NCI-H69 (cell line): ENCODE measurements around the gene ANO1.

ENCODE experiments used
- DNase-seq: peaks from one replicate; lab custom pipeline; 2025; lab: John Stamatoyannopoulos, UW

Gene ANO1

DNA sequence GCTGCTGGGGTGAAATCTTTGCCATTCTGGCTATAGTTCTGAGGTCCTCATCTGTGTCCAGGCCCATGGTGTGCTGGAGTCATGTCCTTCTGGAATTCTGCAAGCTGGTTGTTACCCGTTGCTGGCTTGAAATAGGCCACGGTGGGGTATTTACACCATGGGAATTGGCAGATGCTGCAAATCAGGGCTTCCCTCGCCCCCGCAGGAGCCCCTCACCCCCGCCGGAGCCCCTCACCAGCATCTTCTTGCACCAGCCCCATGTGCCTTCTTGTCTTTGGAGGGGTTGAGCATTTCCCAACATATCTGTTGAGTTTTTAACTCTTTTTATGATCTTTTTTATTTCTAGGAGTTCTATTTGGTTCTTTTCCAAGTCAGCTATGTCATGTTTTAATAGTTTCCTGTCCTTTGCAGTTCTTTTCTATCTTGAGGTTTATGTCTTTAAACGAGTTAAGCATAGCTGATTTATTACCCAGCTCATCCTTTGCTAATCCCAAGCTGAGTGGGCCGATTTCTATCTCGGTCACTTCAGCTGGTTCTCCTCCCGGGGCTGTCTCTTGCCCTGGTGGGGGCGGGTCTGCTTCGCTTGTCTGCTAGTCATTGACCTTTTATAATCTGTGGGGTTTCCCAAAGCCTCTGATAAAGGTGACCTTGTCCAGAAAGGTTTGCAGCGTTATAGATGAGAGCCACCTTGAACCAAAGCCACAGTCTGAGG is 17.6 kb downstream of the ANO1 start:
- DNase-seq, result no peak

DNA sequence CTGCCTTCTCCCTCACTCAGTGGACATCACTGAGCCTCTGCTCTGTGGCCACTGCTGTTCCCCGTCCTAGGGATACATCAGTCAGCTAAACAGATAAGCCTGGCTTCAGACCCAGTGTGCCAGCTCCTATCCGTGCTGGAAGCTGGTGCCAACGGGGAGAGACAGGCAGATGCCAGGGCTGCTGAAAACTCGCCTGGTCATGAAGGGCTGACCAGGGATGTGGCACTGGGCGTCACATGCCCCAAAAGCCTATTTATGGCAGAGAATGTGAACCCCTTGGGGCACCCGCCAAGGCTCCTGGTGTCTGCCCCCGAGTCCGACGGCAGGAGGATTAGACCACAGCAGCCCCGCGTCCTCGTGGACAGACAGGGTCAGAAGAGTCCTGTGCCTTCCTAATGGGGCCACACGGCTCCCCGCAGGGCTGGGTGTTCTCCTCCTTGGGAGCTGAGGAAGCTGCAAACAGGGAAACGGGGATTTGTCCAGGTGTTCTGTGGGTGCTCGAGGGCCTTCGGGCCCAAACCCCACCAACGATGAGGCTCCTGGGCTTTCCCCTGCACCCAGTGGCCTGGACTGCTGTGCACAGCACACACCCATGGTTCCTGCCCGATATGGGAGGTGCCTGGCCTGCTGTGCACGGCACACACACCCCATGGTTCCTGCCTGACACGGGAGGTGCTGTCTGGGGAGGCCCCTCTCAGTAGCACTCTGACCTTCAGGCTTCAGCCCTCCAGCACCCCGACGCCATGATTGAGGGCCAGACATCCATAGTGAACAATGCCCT is 19.9 kb downstream of the ANO1 start:
- no peak for DNase-seq

DNA sequence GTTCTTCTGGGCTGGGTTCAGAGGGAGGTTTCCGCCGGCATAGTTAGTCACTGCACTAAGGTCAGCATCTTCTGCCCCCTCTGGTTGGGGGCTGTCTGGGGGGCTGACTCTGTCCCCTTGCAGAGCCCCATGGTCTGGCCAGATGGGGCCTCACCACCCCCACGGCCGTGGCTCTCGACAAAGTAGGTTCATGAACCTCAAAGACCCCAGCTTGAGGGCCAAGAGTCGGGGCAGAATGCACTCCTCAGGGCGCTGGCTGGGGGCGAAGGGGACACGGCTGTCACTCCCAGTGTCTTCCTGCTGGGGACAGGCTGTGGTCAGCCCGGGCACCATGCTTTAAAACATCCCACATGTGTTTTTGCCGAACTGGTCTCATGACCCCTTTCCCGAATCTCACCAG is 20.8 kb downstream of the ANO1 start:
- no peak for DNase-seq

DNA sequence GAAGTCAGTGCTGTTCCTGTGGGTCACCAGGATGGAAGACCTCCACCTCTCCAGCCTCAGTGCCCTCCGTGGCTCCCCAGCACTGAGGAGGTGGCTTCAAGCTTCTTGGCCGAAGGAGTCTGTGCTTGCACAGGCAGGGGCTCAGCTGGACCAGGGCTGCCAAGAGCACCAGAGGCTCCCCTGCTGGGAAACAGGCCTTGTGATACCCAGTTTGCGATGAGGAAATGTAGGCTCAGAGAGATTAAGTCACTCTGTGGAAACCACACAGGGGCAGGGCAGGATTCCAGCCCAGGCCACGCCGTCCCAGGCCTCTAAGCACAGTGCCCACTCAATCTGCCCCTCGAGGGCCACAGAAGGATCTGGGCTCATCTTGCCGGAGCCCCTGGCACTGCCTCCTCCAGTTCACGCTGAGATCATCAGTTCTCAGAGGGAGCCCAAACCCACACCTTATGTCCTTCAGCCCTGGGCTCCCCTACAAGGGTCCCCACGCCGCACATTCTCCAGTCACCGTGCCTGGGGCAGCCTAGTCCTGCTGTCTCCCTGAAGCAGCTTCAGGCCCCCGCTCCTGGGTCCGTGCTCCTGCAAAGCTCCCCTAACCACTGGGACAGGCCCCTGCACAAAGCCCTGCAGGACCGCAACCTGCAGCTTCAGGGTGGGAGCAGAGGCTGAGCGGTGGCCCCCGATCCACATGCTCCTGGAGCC is 21.6 kb downstream of the ANO1 start:
- DNase-seq, result no peak

DNA sequence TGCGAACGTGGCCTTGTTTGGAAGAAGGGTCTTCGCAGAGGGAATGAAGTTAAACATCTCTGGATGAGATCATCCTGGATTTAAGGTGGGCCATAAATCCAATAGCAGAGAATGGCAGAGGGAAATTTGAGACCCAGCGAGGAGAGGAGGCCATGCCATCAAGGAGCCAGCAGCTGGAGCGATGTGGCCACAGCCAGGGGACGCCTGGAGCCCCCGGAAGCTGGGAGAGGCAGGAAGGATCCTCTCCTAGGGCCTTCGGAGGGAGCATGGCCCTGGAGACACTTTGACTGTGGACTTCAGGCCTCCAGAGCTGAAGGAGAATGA is 22.1 kb downstream of the ANO1 start:
- DNase-seq, result no peak

DNA sequence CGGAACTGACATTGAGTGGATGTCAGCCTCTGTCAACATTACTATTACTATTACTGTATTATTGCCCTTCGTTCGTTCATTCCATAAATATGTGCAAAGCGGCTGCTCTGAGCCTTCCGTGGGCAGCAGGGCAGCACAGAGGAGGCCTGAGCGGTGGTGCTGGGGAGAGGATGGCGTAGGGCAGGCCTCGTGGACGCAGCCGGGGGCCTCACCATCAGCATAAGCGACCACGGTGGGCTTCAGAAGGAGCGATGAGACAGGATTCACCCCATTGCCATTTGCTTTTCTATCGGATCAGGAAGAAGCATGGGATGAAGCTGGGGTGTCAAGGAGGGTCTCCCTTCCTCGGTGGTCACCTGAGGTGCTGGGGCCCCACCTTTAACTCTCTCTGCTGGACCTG is 22.7 kb downstream of the ANO1 start:
- DNase-seq, result no peak

DNA sequence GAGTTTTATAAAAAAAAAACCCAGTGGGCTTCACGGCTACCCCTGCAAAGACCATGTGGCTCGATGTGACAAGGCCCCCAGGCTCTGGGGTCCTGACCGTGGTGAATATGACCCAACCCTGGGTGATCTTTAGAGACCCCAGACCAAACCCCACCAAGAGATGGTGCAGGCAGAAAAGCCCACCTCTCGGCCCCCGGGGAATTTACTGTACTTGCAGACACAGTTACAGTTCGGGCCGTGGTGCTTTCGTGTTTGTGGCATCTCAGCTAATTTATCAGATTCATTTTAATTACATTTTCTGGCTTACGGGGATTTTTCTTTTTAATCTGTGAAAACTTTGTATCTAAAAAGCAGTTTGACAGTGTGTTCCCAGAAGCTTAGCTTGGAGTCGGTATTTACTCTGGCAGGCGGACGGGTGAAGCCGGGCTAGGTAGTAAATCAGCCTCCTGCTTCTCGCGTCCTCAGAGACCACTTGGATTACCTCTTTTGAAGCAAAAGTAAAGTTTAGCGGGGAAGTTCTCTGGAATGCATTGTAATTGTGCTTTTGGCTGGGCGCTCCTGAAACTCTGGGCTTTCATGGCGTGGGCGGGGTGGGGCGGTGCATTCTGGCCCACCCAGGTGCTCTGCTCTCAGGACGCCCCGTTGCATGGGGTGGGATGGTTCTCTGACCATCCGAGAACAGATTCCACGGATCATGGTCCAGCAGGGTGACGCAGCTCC is 25.3 kb downstream of the ANO1 start:
- DNase-seq, result no peak

DNA sequence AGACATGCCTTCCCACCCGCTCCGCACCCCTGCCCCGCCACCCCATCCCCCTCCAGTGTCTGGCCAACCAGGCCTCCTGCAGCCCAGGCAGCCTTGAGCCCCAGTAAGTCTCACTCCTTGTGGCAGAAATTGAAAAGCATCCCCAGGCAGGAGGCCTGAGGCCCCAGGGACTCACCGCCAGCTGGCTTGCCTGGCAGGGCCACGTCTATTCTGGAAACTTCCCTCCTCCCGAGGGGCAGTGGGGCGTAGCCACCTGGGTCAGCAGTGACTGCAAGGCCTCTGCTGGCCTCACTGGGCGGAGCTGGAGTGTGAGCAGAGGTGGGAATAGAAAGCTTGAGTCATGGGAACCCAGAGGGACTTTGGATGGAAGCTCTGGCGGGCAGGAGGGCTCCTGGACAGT is 26.3 kb downstream of the ANO1 start:
- peak; percentile 54 for DNase-seq

DNA sequence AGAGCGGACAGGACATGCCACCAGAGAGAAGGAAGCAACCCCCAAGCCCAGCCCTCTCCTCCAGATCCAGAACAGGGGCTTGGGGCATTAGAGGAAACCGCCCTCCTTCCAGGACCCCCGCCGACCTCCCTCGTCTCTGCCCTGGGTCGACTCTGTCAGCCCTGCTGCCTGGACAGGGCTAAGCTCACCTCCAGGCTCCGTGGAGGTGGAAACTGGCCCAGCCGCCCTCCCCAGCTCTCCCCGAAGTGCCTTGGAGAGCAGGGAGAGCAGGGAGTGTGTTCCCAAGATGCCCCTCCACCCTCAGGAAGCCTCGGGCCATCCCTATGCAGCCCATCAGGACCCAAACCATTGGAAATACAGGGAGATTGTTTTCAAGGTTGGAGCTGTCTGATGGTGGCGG is 26.8 kb downstream of the ANO1 start:
- no peak for DNase-seq

DNA sequence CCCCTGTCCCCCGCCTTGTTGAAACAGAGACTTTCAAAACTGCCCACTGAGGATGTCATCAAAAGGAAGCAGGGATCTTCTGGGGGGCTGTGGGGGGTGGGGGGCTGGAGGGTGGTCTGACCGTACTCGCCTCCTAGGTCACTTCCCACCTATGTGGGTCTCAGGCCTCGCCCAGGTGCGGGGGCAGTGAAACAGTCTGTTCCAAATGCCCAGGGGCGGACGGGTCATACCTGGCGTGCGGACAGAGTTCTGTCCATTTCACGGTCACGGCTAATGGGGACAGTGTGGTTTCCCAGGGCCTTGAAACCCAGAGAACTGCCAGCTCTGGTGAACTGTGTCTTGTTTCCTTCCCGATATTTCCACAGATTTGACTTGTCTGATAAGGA is 27.2 kb downstream of the ANO1 start:
- no peak for DNase-seq

DNA sequence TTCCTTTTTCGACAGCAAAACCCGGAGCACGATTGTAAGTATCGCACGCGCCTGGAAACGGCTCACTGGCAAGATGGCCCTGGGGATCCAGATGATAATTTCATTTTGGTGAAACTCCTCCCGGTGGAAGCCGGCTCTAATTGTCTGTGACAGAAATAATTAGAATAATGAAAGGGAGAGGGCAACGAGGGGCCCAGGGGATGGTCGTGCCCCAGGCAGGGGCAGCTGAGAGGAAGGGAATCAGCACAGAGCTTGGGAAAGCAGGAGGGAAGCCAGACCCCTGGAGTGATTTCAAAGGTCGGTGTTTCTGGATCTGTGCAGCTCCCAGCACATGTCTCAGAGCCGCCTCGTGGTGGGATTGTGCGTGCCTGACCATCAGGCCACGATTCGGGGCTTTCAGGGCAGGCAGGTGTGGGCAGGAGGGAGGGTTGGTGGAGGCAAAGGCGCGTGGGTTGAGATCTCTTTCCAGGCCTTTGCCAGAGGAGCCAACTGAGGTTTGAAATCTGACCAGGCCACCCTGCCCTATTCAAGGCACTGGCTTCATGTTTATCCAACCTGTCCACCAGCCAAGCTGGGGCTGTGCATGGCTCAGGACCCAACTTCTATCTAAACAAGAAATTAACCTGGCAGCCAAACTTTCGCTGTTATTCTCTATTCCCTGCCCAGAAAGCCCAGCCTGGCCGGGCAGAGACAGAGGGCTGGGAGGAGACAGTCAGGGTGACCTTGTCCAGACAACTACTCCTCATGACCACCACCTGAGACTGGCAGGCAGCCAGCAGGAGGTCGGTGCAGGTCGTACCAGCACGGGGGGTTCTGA is 27.8 kb downstream of the ANO1 start:
- peak; percentile 64 for DNase-seq

DNA sequence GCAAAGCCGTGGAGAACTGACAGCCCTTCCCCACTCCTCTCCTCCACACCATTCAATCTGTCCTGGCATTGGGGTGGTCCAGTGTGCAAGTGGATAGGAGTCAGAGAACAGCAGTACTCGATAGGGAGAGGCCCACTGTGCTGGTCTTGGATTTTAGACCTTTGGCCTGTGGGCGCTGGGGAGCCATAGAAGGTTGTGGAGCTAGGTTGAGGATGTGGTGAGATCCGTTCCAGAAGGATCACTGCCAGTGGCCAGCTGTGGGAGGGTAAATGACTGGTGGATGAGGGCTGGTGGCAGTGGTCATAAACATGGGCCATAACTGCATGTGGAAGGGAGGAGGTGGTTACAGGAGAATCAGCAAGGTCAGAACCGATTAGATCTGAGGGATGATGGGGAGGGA is 28.6 kb downstream of the ANO1 start:
- no peak for DNase-seq

DNA sequence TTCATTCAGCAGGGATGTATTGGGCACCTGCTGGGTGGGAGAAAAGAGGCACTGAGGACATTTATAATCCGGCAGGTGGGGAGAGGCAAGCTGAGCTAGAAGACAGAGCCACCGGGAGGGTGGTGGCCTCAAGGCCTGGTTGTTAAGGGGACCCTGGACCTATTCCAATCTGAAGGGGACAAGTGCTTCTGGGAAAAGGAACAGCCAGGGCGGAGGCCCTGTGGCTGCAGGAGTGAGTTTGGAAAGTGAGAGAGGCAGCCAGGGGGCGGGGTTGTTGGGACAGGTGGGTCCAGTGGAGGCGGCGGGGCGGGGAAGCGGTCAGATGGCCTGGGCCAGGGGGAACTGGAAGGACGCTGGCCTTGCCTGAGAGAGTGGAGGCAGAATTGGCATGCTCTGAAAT is 29.1 kb downstream of the ANO1 start:
- peak; percentile 38 for DNase-seq

DNA sequence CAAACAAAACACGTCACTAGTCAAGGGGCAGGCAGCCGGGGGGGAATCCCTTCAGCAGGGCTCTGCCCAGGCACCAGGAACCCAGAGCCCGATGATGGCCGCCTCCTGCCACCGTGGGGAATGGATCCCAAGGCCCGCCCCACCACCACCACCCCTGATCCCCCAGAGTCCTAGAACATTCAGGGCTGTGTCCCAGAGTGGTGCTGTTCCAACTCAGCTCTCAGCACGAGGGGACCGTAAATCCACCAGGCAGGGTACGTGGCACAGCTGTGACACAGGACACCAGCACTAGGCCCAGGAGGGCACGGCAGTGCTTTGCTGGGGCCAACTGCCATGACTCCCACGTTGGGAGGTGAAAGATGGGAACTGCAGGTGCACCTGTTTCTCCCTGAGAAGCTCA is 29.6 kb downstream of the ANO1 start:
- no peak for DNase-seq

DNA sequence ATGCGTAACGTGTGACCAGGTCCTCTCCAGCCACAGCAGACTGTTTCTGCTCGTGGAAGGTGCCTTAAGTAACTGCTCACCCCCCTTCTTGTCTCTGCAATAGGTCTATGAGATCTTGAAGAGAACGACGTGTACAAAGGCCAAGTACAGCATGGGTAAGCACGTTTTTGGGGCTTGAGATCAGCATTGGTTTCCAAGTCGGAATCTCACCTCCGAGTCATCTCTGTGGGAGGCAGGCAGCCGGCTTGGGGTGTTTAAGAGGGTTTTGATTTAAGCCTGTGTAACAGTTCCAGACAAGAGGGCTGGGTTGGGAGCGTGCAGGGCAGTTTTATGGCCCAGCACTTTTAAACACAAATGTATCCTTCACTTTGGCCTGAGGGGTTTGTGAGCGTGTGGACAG is 30.1 kb downstream of the ANO1 start:
- no peak for DNase-seq

DNA sequence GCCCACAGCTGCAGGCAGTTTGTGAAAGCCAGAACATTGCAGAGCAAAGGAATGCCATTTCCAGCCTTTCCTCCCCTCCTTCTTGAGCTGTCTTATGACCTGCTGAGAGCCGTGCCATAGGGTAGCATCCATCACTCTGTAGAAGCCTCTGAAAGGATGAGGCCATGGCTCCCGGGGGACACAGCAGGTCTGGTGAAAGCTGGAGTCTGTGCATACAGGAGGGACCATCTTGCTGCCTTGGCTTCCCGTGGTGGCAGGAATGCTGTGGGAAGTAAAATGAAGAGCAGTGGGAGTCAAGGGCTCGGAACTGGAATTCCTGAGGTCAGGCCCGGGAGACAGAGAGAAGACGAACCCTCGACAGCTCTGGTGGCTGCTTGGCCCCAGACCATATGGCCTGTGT is 30.9 kb downstream of the ANO1 start:
- peak; percentile 21 for DNase-seq

DNA sequence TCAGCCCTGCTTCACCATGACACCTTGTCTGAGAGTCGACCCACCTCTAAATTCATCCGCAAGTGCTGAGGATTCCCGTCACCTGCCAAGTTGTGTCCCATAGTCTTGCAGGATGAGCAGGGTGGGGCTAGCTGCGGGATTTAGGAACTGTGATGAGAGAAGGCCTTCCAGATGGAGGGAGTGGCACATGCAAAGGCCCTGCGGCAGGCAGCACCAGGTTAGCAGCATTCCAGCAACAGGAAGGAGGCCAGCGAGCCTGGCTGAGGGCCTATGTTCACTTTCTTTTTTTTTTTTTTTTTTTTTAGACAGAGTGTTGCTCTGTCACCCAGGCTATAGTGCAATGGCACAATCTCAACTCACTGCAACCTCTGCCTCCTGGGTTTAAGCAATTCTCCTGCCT is 31.8 kb downstream of the ANO1 start:
- DNase-seq, result no peak

DNA sequence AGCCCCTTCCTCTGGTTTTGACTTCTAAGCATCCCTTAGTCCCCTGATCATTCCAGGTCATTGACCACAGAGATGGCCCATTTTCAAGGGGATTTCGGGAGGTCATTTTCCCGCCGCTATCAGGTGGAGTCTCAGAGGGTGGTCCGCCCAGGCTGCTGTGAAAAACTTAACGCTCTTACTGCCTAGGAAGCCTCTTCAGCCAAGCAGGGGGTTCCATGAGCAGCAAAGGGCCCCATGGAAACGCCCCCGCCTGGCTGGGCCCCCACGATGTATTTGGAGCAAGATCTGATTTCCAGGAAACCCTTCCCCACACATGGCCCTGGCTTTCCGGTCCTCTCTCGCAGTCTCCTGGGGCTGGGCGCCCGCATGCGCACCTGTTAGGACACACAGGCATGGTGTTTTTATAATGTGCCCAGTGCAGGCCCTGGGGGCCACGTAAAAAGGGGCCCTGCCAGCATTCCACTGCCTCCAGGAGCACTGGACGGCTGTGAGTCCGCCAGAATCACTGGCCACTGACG is 32.5 kb downstream of the ANO1 start:
- DNase-seq, result no peak

DNA sequence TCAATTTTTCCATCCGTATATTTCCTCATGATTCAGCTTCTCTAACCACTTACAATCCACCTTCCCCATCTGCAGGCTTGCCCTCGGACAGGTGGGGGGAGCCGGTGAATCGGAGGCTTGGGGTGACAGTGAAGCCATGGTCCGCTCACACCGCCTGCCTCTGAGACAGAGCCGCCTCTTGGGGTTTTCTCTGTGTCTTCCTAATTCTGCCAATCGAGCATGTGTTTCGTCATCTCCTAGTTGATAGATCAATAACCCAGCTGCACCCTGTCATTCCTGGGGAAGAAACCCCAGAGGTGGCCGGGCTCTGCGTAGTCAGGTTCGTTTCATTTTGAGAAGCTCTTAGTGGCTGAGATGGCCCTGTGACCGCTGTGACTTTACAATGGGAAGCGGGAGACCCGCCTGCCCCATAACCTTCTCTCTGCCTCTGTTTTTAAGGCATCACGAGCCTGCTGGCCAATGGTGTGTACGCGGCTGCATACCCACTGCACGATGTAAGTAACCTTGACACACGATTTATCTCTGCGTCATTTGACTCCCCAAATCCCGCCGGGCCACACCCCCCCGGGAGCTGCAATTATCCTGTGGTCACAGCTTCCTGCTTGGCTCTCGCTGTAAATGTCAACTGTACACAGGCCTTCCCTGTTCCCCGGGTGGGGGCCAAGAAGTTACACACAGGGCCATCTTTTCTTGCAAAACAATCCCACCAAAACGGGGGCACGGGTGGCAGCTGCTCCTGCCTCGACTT is 33.3 kb downstream of the ANO1 start:
- peak; percentile 90 for DNase-seq

DNA sequence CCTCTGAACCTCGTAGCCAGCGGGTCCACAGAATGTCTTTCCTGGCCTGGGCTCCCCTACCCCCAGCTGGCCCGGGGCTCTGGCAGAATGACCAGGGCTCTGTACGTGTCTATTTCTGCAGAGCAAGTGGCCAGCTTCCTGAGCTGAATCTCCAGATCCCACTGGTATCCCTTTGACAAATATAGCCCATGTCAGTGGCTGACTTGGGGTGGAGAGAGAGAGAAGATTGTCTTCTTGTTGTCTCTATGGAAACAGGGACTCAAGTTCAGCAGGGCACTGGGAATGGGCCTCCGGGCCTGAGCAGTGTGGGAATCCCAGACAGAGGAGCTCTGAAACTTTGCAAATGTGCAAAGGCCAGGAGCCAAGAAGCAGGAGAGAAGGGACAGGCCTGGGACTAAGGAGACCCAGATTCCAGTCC is 33.9 kb downstream of the ANO1 start:
- DNase-seq, result peak; percentile 36

DNA sequence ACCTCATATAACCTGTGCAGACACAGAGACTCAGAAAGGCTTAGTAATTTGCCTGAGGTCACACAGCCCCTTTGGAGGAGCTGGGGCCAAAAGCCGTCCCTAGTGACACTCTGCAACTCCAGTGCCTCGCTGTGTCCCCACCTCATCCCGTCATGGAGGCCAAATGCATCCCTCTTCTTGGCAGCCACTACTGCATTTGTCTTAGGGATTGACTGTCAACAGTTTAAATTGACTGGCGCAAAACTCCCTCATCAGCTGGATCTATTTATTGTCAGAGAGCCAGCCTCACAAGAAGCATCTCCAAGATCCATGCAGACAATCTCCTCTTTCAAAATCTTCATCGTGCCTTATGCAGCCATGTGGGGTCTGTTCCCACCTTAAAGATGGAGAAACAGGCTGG is 35.7 kb downstream of the ANO1 start:
- no peak for DNase-seq
